GM10266 (cell line): ENCODE results near the gene PPP1R17.

Experiments
- DNase-seq: peaks from one replicate; pipeline ENCODE4 v3.0.0; 2012; ENCODE audit errors: extremely low spot score
- TF ChIP-seq, protein P1 (sequence below): IDR thresholded peaks from 2 replicates; pipeline ENCODE4 v1.5.1; 2012; ENCODE audit warnings: mild to moderate bottlenecking, low read depth; ENCODE audit not compliant: control insufficient read depth, insufficient read depth; ENCODE audit errors: missing control alignments

The PPP1R17 gene

DNA sequence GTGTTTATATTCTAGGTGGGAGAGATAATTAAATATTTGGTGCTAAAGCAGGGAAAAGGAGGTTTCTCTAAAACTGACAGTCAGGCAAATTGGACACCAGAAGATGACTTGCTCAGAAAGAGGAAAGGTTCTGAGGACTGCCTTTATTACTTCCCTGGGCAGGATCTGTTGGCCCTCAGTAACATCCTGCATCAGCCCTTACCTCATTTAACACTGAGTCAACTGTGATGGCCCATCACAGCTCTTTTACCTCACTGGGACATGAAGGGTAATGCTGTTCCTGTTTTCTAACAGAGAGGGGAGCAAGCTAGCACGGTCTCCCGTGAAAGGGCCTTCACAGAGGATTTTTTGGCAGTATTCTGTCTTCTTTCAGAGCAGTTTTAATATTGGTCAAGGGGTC is 12.0 kb downstream of the PPP1R17 start:
- no peak for DNase-seq
- TF ChIP-seq, protein P1, sequence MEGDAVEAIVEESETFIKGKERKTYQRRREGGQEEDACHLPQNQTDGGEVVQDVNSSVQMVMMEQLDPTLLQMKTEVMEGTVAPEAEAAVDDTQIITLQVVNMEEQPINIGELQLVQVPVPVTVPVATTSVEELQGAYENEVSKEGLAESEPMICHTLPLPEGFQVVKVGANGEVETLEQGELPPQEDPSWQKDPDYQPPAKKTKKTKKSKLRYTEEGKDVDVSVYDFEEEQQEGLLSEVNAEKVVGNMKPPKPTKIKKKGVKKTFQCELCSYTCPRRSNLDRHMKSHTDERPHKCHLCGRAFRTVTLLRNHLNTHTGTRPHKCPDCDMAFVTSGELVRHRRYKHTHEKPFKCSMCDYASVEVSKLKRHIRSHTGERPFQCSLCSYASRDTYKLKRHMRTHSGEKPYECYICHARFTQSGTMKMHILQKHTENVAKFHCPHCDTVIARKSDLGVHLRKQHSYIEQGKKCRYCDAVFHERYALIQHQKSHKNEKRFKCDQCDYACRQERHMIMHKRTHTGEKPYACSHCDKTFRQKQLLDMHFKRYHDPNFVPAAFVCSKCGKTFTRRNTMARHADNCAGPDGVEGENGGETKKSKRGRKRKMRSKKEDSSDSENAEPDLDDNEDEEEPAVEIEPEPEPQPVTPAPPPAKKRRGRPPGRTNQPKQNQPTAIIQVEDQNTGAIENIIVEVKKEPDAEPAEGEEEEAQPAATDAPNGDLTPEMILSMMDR = no peak

DNA sequence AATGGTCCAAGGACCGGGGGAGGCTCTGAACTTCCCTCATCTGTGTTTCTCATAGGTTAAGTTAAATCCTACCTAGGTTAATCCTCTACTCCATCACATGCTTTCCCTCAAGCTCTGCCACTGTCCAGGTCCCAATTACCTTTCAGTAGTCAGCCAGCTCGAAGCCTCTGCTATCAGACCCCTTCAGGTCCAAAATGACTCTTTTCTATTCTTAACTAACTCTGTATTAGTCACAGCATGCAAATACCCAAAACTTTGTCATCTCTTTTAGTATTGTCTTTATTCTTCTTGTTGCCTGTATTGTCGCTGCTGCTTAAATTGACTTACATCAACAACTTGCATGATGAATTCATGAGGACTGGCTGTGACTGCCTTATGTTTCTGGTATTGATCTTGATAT is 15.3 kb downstream of the PPP1R17 start:
- TF ChIP-seq, protein P1 = no peak

DNA sequence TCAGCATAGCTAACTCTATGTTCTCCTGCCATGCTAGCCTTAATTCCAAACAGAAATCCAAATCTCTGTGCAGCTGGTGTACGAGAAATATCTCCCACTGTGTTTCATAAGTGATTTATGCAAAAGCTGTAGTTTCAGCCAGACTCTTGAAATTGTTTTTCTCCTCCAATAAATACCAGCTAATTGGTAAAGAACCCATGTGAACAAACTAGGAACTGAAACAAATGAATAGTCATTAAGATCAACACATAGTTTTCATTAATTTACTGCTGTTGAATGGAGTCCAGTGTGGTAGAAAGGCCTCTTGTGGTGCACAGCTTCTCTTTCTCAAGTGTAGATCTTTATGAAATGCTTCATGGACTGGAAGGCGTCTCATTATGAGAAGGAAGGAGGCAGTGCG is 18.4 kb downstream of the PPP1R17 start:
- TF ChIP-seq, protein P1 = no peak
- DNase-seq = no peak

More for the DNA sequence above, 15.3 kb downstream of the PPP1R17 start:
- DNase-seq = no peak

DNA sequence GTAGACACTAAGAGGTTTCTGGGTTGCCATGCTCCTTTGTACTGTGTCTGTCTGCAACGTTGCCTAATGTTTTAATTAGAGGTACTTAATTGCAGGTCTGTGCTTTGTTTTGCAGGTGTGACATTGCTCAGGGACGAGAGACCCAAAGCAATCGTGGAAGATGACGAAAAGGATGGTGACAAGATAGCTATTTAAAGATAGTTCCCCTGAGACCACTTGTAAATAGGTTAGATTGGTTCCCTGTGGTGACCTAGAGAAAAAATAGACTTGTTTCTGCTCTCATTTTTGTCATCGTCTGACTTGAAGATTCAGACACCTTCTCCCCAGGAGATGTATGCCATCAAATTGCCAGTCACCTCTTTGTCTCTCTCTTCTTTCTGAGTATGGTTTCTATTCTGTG is 20.1 kb downstream of the PPP1R17 start:
- TF ChIP-seq, protein P1 = no peak
- no peak for DNase-seq

DNA sequence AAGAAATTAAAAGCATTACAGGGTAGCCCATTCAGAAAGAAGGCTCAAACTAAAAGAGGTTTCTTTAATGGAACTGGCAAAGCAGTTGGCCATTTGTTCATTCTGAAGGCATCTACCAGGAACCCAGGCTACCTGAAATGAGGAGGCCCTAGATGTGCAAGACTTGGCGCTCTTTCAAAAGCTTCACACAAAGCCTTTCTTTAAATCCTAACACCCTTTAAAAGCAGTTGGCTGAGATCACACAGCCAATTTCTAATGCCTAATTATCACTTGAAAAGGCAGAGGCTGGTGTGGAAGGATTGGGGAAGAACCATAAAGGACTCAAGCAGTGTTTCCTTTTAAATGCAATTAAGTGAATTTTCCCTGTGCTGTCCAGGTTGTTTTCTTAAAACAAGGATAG is 23.2 kb downstream of the PPP1R17 start:
- no peak for DNase-seq
- TF ChIP-seq, protein P1 = no peak

DNA sequence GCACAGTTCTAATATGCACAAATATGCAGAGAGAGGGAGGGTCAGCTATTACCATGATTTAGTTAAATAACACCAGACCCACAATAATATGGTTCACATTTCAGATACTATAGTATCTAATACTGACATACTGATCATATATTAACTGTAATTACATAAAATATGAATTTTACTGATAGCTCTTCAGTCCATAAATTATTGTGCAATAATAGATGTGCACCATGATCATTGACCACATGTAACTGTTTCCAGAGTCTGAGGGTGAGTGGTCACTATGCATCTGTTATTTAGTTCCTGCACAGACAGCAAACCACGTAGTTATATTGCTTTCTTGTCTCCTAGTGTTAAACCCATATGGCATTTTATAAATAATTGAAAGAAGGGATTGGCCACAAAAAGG is 29.3 kb downstream of the PPP1R17 start:
- DNase-seq = no peak
- TF ChIP-seq, protein P1 = no peak

DNA sequence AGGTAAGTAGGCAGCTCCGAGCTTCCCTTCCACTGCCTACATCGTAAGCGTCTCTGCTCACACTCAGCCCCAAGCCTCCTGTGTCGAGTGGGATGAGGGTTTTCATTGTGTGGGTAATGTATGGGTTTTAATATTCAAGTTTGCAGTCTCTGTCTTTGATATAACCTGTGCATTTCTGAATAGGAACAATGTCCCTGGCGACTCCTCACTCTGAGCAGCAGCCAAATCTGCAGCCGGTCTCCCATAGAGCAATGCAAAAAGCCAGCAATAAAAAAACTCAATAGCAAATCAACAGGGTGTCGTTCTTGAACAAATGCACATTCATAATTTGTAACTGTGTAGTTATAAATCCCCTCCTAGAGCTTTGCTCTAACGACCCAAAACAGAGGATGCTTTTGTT is 33.4 kb downstream of the PPP1R17 start:
- TF ChIP-seq, protein P1 = no peak
- no peak for DNase-seq
